GM13977 (cell line): Measurements from ENCODE around the gene C1QTNF1.
A peak's percentile ranks its signal among the peaks of the same experiment; 100 is the strongest.

Experiments used
- DNase-seq: peaks from one replicate; pipeline ENCODE4 v3.0.0; 2012; ENCODE audit warnings: low spot score
- CTCF ChIP-seq: IDR thresholded peaks from 2 replicates; pipeline ENCODE4 v1.5.1; 2012; ENCODE audit warnings: mild to moderate bottlenecking, control low read depth; ENCODE audit not compliant: insufficient read depth; ENCODE audit errors: extremely low read depth, missing control alignments
- in situ Hi-C: fragments of 300-500 bp; cut with MboI; formaldehyde crosslinking; loops from one replicate; pipeline ENCODE4 v1.12.0; 2022; ENCODE audit warnings: low sequenced_read_pairs, low pct_unique_long_range_greater_than_20kb, mixed read lengths, inconsistent platforms; ENCODE audit not compliant: unreplicated experiment

The C1QTNF1 gene

DNA sequence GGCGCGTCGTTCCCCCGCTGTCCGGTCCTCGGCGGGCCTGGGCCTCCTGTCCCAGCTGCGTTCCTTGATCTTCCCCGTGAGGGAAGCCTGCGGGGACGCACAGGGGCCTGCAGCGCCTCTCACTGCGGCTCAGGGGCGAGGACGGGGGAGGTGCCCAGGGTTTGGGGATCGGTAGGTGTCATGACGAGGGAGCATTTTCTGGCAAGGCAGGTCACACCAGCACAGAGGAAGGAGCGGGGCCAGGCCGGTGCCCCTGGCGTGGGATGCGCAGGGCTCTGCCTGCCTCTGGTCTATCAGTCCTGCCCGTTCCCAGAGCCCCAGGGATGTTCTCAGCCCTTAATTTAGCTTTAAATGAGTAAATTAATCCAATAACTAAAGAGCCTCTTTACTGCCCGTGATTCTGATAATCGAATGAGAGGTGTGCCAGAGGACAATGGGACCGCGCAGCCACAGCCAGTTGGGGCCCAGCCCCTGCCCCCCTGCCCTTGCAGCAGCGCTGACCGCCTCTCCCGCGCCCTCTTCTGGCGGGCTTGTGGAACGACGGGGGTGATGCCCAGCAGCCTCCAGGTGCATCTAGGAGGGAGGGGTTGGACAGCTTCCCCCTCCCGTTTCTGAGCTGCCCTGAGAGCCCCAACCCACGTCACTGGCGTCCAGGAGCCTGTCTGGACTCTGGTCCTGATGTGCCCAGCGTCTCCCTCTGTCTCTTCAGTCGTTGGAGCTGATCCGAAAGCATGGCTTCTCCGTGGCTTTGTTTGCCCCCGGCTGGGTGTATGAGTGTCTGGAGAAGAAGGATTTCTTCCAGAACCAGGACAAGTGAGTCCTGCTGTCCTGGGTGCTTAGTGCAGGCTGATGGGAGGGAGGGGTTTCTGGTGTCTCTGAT is 58.6 kb downstream of the C1QTNF1 start:
- in situ Hi-C loops, result loop anchor here (10.0 kb wide), 1 partner anchor 312 kb away; no protein-coding TSS in a partner anchor
- TF ChIP-seq CTCF, result peak; percentile 83
- DNase-seq, result peak; percentile 86

DNA sequence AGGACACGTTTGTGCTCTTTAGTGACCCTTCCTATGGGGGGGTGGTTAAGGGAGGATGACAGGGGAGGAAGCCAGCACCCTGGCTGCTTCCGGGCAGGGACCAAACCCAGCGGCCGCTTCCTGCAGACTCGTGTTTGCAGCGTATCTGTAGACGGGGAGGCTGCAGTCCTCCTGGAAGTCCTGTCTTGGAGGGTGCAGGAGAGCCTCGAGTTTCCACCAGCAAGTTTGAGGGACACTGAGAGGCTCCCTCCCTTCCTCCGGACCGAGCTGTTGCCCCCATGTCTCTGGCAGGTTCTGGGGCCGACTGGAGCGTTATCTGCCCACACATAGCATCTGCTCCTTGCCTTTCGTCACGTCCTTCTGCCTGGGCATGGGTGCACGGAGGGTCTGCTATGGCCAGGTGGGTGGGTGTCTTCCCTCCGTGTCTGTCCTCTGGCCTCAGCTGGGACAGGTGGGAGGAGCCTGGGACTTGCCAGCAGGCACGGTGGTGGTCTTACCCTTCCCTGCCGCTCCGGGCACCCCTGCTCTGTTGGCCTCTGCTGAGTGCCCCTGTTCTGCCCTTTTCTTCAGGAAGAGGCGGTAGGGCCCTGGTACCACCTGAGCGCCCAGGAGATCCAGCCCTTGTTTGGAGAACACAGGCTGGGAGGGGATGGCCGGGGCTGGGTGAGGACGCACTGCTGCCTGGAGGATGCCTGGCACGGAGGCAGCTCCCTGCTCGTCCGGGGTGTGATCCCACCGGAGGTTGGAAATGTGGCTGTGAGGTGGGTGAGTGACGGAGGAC is 59.4 kb downstream of the C1QTNF1 start:
- in situ Hi-C loops, result loop anchor here (10.0 kb wide), 1 partner anchor 311 kb away; no protein-coding TSS in a partner anchor
- no peak for TF ChIP-seq CTCF
- no peak for DNase-seq

DNA sequence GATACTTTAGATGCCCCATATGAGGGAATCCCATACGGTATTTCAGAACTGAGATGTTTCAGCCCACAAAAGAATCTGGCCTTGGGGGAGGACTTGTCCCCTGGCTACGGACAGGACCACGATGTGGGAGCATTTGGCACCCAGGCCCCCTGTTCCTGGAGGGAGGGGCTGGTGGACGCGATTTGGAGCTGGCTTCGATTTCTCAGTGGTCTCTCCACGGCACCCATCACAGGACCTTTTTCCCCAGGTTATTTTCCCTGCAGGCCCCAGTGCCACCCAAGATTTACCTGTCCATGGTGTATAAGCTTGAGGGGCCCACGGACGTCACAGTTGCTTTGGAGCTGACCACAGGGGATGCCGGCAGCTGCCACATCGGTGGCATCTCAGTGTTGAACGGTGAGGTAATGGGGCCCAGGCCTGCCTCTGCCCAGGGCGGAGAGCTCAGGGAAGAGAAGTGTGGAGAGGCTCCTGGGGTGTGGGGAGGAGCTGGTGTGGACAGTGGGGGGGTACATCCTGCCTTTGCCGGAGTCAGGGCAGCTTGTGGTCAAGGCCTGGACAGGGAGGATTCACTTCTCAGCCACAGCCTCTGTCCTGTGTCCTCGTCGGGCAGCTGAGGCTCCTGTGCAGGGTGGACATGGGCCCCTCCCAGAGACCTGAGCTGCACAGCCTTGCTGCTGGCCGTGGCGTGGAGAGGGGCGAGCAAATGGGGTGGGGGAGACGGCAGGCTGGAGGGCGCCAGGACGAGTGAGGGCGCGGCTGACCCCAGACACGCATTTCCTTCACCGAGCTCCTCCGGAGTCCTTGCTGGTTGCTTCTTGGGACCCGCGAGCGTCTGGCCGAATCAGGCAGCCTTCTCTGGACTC is 60.6 kb downstream of the C1QTNF1 start:
- no peak for TF ChIP-seq CTCF
- in situ Hi-C loops, result loop anchor here (10.0 kb wide), 1 partner anchor 310 kb away; no protein-coding TSS in a partner anchor
- DNase-seq, result no peak

GRCh38 chr17:79085154-79085920 is 61.4 kb downstream of the C1QTNF1 start:
- TF ChIP-seq CTCF, result no peak
- in situ Hi-C loops, result loop anchor here (10.0 kb wide), 1 partner anchor 309 kb away; no protein-coding TSS in a partner anchor
- no peak for DNase-seq

GRCh38 chr17:79085921-79086551 is 62.1 kb downstream of the C1QTNF1 start:
- DNase-seq, result no peak
- in situ Hi-C loops, result loop anchor here (10.0 kb wide), 1 partner anchor 309 kb away; no protein-coding TSS in a partner anchor
- TF ChIP-seq CTCF, result no peak
